ENCODE results near the gene DNAJB8. TPM values are rescaled to one million over a fixed set of nuclear protein-coding genes. Genes with fewer than 3 reads are reported as not detected.

Gene DNAJB8
- total and polyA plus RNA-seq, 2 experiments from 2014 or later = not detected

- Histone ChIP-seq H3K27ac (no peak overlapping the region), H3K9me2 (replicated peaks; ENCODE audit: insufficient read depth) (no peaks in the 10 kb centered on the region), H2AFZ (no peak overlapping the region), H4K20me1 (ENCODE audit: insufficient read depth, poor library complexity, severe bottlenecking) (no peaks in the 10 kb centered on the region), H3K27me3 (peaks cover 47% of the 10 kb centered on the region), H3K4me2 (no peak overlapping the region), H3K4me3 (no peak overlapping the region), H3K9me3 (ENCODE audit: low read depth) (no peaks in the 10 kb centered on the region), H3K79me2 (no peaks in the 10 kb centered on the region), H3K36me3 (replicated peaks; ENCODE audit: insufficient read depth, low read depth) (no peaks in the 10 kb centered on the region), H3K4me1 (ENCODE audit: insufficient read depth) (peaks cover 5% of the 10 kb centered on the region)
- peak; percentile 42 for DNase-seq (ENCODE audit: low spot score)
- TF ChIP-seq EZH2 (IDR thresholded peaks at IDR 0.05; ENCODE audit: borderline replicate concordance) (no peak), EZH2phosphoT487 (IDR thresholded peaks at IDR 0.05; ENCODE audit: low read depth, severe bottlenecking, unreplicated experiment) (no peak), CTCF (IDR thresholded peaks at IDR 0.05; ENCODE audit: poor library complexity) (no peak)
- 81% methylated on average over 5 of the region's 6 CpGs for WGBS (ENCODE audit: low lambda C conversion rate, missing lambda C conversion rate)
Measured at GRCh38 chr3:128435058-128435457, 31.6 kb downstream of the DNAJB8 start.

GRCh38 chr3:128434524-128434923 lies 32.2 kb downstream of the DNAJB8 start:
- H3K4me3 ChIP-seq = no peak overlapping the region
- H3K79me2 ChIP-seq = no peaks in the 10 kb centered on the region
- TF ChIP-seq CTCF (IDR thresholded peaks at IDR 0.05; ENCODE audit: poor library complexity) = no peak
- TF ChIP-seq EZH2 (IDR thresholded peaks at IDR 0.05; ENCODE audit: borderline replicate concordance) = no peak
- TF ChIP-seq EZH2phosphoT487 (IDR thresholded peaks at IDR 0.05; ENCODE audit: low read depth, severe bottlenecking, unreplicated experiment) = no peak
- no peak overlapping the region for H3K27ac ChIP-seq
- no peak for DNase-seq (ENCODE audit: low spot score)
- WGBS (ENCODE audit: low lambda C conversion rate, missing lambda C conversion rate) = 95% methylated on average over 2 of the region's 2 CpGs
- H3K36me3 ChIP-seq (replicated peaks; ENCODE audit: insufficient read depth, low read depth) = no peaks in the 10 kb centered on the region
- no peak overlapping the region for H3K4me2 ChIP-seq
- H4K20me1 ChIP-seq (ENCODE audit: insufficient read depth, poor library complexity, severe bottlenecking) = no peaks in the 10 kb centered on the region
- no peak overlapping the region for H2AFZ ChIP-seq
- no peaks in the 10 kb centered on the region for H3K9me2 ChIP-seq (replicated peaks; ENCODE audit: insufficient read depth)
- no peaks in the 10 kb centered on the region for H3K9me3 ChIP-seq (ENCODE audit: low read depth)
- H3K27me3 ChIP-seq = peaks cover 47% of the 10 kb centered on the region
- peaks cover 5% of the 10 kb centered on the region for H3K4me1 ChIP-seq (ENCODE audit: insufficient read depth)

GRCh38 chr3:128433837-128434165 lies 32.9 kb downstream of the DNAJB8 start:
- Histone ChIP-seq H3K27ac (no peak overlapping the region), H3K4me3 (no peak overlapping the region), H3K36me3 (replicated peaks; ENCODE audit: insufficient read depth, low read depth) (no peaks in the 10 kb centered on the region), H2AFZ (no peak overlapping the region), H3K4me2 (no peak overlapping the region), H3K27me3 (peaks cover 47% of the 10 kb centered on the region), H3K9me3 (ENCODE audit: low read depth) (no peaks in the 10 kb centered on the region), H3K9me2 (replicated peaks; ENCODE audit: insufficient read depth) (no peaks in the 10 kb centered on the region), H4K20me1 (ENCODE audit: insufficient read depth, poor library complexity, severe bottlenecking) (no peaks in the 10 kb centered on the region), H3K4me1 (ENCODE audit: insufficient read depth) (peaks cover 5% of the 10 kb centered on the region), H3K79me2 (no peaks in the 10 kb centered on the region)
- WGBS (ENCODE audit: low lambda C conversion rate, missing lambda C conversion rate) = 61% methylated on average over 2 of the region's 2 CpGs
- TF ChIP-seq EZH2phosphoT487 (IDR thresholded peaks at IDR 0.05; ENCODE audit: low read depth, severe bottlenecking, unreplicated experiment) (no peak), CTCF (IDR thresholded peaks at IDR 0.05; ENCODE audit: poor library complexity) (no peak), EZH2 (IDR thresholded peaks at IDR 0.05; ENCODE audit: borderline replicate concordance) (no peak)
- no peak for DNase-seq (ENCODE audit: low spot score)

Data from hepatocyte (in vitro differentiated cells).